GM20000 (cell line): ENCODE data around the gene NUDT16.

Experiments
- DNase-seq: peaks from one replicate; pipeline ENCODE4 v3.0.0; 2012; ENCODE audit warnings: low spot score
- CTCF ChIP-seq: IDR thresholded peaks from 2 replicates; pipeline ENCODE4 v1.5.1; 2012; ENCODE audit warnings: mild to moderate bottlenecking, control low read depth; ENCODE audit errors: extremely low read depth, missing control alignments

The NUDT16 gene

GRCh38 chr3:131388490-131388799 lies 6.9 kb downstream of the NUDT16 start:
- no peak for DNase-seq
- no peak for TF ChIP-seq CTCF

- DNase-seq, result no peak
- no peak for TF ChIP-seq CTCF
Measured at GRCh38 chr3:131390331-131390730, 8.8 kb downstream of the NUDT16 start.

GRCh38 chr3:131393051-131393450 lies 11.5 kb downstream of the NUDT16 start:
- DNase-seq, result no peak
- TF ChIP-seq CTCF, result no peak

- TF ChIP-seq CTCF, result no peak
- DNase-seq, result no peak
Measured at GRCh38 chr3:131393868-131394267, 12.3 kb downstream of the NUDT16 start.

GRCh38 chr3:131394400-131394799 lies 12.8 kb downstream of the NUDT16 start:
- no peak for TF ChIP-seq CTCF
- no peak for DNase-seq

- TF ChIP-seq CTCF, result no peak
- no peak for DNase-seq
Measured at GRCh38 chr3:131396170-131396569, 14.6 kb downstream of the NUDT16 start.

GRCh38 chr3:131397889-131398288 lies 16.3 kb downstream of the NUDT16 start:
- TF ChIP-seq CTCF, result no peak
- no peak for DNase-seq
